Neuron (in vitro differentiated cells): Measurements from ENCODE around the gene UBE2D2.

Source experiments
- H2AFZ ChIP-seq: one replicate; pipeline ENCODE4 v1.6.1; 2013; ENCODE audit warnings: low read depth, mild to moderate bottlenecking, inconsistent platforms, low read length, moderate library complexity
- H3K27me3 ChIP-seq: one replicate; pipeline ENCODE4 v1.6.1; 2013; ENCODE audit warnings: low read length; ENCODE audit not compliant: insufficient read depth
- H3K36me3 ChIP-seq: one replicate; pipeline ENCODE4 v1.6.1; 2013; ENCODE audit warnings: low read length; ENCODE audit not compliant: insufficient read depth
- H3K4me1 ChIP-seq: one replicate; pipeline ENCODE4 v1.6.1; 2013; ENCODE audit warnings: low read length; ENCODE audit not compliant: insufficient read depth
- H3K4me3 ChIP-seq: 2 replicates; pipeline ENCODE4 v1.5.1; 2013; ENCODE audit warnings: mild to moderate bottlenecking, low read length, moderate library complexity
- H3K9me3 ChIP-seq: one replicate; pipeline ENCODE4 v1.6.1; 2013; ENCODE audit warnings: low read length

UBE2D2 gene

DNA sequence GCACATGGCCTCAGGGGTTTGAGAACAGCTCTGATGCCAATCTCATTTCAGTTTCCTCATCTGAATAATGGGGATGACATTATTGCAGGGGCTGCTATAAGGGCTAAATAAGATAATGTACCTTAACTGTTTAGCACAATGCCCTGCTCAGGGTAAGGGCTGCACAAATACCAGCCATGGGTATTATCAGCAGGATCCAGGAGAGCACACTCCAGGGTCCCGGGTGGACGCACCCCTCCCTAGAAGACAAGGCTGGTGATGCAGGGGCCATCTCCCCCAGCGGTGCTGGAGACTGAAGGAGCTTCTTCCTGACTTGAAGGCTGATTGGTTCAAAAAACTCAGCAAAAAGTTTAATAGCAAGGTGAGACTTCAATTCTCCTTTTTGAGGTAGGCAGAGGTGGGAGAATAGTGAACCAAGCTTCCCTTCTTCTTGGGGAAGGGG, 84.3 kb downstream of the UBE2D2 start:
- no peaks in the 10 kb centered on the region for H3K9me3 ChIP-seq
- no peak overlapping the region for H3K4me3 ChIP-seq
- no peak overlapping the region for H2AFZ ChIP-seq
- peaks cover 28% of the 10 kb centered on the region for H3K4me1 ChIP-seq
- H3K27me3 ChIP-seq, result no peaks in the 10 kb centered on the region
- H3K36me3 ChIP-seq, result no peaks in the 10 kb centered on the region

DNA sequence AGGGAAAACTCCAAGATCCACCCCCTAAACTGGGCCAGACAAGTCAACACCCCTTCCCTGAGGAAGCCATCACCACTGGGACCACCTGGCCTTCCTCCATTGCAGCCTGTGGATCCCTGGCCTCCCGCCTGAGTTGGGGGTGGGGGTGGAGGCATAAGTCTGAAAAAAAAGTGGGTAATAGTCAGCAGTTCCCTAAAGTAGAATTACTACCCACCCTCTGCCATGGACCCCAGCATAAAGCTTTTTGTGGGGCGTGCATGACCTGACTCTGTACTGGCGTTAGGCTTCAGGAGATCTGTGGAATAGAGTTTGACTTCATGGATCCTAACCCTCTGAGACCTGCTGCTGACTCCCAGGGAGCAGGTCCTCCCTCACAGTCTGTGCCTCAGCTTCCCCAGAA, 85.0 kb downstream of the UBE2D2 start:
- no peaks in the 10 kb centered on the region for H3K9me3 ChIP-seq
- H3K4me3 ChIP-seq, result no peak overlapping the region
- H3K36me3 ChIP-seq, result no peaks in the 10 kb centered on the region
- peaks cover 35% of the 10 kb centered on the region for H3K4me1 ChIP-seq
- no peak overlapping the region for H2AFZ ChIP-seq
- no peaks in the 10 kb centered on the region for H3K27me3 ChIP-seq

DNA sequence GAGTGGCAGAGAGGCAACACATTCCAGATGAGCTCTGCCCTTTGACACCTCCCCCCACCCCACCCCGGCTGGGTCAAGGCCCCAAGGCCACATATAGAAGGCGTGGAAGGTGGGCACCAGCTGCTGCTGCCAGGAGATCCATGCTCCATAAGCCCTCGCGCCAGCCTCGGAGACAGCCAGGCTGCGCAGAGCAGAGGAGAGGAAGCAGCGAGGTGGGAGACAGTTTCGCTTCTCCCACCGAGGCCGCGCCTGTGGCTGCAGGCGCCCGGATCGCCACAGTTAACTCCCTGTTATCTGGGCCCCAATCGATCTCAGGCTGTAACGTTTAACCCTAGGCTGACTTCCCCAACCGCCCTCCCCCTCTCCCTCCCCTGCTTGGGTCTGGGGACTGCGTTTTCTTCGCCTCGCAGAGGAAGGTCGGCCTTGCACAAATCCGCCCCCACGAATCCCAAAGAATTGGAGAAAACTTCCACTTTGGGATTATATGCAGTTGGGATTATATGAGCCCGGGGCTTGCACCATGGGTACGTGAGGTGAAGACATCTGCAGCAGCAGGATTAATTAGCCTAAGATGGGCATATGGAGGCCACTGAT, 85.9 kb downstream of the UBE2D2 start:
- Histone ChIP-seq H2AFZ (no peak overlapping the region), H3K27me3 (no peaks in the 10 kb centered on the region), H3K4me1 (peaks cover 43% of the 10 kb centered on the region), H3K4me3 (no peak overlapping the region), H3K9me3 (no peaks in the 10 kb centered on the region), H3K36me3 (no peaks in the 10 kb centered on the region)

DNA sequence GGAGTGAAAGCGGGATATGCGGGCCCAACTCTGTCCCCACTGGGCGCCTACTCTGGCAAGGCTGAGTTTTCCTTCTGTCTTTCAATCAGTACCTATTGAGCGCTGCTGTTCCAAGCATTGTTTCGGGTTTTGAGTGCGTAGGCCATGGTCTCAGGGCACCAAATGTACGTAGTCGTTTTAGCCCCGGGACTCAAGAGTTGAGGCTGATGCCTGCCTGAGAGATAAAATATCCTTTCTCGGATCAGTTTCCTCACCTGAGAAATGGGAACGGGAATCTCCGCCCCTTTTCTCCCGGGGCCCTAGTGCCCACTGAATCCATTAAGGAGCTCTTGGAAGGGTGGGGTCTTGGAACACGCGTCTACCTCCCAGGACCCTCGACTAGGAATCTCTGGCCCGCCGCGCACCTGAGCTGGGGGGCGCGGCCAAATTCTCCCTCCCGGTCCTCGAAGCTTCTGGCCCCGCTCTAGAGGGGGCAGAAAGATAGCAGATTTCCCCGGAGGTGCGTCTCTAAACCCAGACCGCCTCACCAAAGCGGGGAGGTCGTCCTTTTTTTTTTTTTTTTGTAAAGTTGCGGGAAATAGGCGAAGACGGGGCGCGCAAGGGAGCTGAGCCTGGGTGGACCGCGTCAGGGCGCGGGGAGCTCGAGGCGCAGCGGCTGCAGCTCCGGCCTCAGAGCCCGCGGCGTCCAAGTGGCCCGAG, 86.5 kb downstream of the UBE2D2 start:
- no peaks in the 10 kb centered on the region for H3K27me3 ChIP-seq
- H2AFZ ChIP-seq, result peak overlapping the region; percentile 80
- no peaks in the 10 kb centered on the region for H3K9me3 ChIP-seq
- H3K4me3 ChIP-seq, result peak overlapping the region; percentile 95
- H3K4me1 ChIP-seq, result peaks cover 49% of the 10 kb centered on the region
- no peaks in the 10 kb centered on the region for H3K36me3 ChIP-seq

DNA sequence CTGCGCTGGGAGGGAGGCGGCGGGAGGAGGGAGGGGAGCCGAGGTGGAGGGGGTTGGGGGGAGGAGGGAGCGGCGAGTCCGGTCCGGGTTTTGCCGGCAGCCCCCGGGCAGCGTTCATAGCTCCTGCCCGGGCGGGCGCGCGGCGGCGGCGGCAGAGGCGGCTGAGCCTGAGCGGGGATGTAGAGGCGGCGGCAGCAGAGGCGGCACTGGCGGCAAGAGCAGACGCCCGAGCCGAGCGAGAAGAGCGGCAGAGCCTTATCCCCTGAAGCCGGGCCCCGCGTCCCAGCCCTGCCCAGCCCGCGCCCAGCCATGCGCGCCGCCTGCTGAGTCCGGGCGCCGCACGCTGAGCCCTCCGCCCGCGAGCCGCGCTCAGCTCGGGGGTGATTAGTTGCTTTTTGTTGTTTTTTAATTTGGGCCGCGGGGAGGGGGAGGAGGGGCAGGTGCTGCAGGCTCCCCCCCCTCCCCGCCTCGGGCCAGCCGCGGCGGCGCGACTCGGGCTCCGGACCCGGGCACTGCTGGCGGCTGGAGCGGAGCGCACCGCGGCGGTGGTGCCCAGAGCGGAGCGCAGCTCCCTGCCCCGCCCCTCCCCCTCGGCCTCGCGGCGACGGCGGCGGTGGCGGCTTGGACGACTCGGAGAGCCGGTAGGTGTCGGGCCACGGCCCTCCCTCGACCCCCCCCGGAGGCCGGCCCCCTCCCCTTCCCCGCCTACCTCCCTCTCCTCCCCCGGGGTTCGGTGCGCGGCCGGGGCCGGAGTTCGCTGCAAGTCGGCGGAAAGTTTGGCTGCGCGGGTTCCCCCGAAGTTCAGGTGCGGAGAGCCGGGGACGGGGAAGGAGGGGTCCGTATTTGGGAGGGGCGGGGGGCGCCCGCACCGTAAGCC, 87.3 kb downstream of the UBE2D2 start, which contains the start of gene CXXC5:
TSS of gene CXXC5 (plus strand) at position 145 of the 877 bp plus-strand sequence. CDS start 32,175 bp downstream, outside the sequence.
- H3K4me3 ChIP-seq, result peak within 1 kb of the TSS; percentile 95
- H3K27me3 ChIP-seq, result no peaks in the 10 kb centered on the region
- no peaks in the 10 kb centered on the region for H3K36me3 ChIP-seq
- H2AFZ ChIP-seq, result peak within 1 kb of the TSS; percentile 80
- H3K9me3 ChIP-seq, result no peaks in the 10 kb centered on the region
- H3K4me1 ChIP-seq, result peaks cover 50% of the 10 kb centered on the region

DNA sequence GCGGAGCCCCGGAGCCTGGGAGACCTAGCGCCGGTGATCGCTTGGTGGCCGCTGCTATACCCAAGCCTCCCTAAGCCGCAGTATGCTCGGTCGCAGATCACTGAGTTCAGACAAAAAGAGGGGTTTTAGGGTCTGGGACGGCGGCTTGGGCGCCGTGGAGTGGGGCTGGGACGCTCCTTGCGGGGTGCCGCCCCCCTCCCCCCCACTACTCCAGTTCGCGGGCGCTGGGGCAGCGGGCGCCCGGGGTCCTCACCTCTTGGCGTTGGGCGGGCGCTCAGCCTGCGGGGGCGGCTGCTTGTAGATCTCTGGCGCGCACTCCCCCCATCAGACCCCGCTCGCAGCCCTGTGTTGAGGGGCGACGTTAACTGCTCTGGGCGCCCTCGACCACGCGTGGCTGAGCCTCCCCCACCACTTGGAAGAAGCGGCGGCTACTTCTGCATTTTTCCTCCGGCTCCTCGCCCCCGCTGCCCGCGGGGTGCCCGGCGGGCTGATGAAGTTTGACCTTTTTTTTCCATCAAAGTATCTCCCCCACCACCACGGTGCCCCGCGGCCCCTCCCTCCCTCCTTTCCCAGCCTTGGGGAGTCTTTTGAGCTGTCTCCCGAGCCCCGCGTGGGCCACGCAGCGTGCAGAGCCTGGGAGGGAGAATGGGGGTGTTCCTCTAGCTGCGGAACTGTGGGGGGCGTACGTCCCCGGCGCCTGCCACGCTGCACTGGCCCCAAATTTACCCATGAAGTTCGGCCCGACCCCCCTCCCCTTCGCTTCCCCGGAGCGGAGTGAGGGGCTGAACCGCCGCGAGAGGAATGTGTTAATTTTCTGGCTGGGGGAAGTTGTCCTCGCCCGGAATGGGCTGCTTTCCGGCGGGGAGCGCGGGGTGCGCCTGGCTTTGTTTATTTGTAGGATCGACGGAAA, 88.2 kb downstream of the UBE2D2 start:
- H3K36me3 ChIP-seq, result no peaks in the 10 kb centered on the region
- peaks cover 54% of the 10 kb centered on the region for H3K4me1 ChIP-seq
- H3K4me3 ChIP-seq, result peak overlapping the region; percentile 95
- no peaks in the 10 kb centered on the region for H3K9me3 ChIP-seq
- no peak overlapping the region for H2AFZ ChIP-seq
- no peaks in the 10 kb centered on the region for H3K27me3 ChIP-seq

DNA sequence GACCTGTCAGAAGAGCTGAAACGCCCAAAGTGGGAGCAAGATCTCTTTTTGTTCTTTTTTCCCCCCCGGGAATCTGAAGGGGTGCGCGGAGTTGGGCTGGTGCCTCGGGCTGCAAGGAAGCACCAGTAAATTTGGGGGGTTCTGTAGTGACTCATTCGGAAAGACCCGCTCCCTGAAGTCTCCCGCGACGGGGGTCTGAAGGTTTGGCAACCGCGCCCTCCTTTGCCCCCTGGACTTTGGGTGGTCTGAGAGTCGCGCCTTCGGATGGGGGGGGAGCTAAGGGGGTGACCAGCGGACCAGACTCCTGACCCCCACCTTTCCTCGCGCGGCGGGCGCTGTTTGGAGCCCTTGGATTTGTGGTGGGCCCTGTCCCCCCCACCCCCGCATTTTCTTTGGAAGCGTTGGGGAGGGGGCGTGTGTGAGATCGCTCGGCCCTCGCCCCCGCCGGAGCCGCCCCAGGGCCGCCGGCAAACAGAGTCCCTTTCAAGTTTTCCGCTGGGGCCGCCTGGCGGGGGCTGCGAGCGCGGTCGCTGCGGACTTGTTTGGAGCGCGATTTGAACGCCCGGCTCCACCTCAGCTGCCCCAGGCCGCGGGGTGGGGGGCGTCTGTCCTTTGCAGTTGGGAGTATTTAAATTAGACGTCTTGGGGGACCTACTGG, 89.0 kb downstream of the UBE2D2 start:
- H3K4me3 ChIP-seq, result peak overlapping the region; percentile 95
- peaks cover 62% of the 10 kb centered on the region for H3K4me1 ChIP-seq
- no peak overlapping the region for H2AFZ ChIP-seq
- no peaks in the 10 kb centered on the region for H3K27me3 ChIP-seq
- H3K9me3 ChIP-seq, result no peaks in the 10 kb centered on the region
- H3K36me3 ChIP-seq, result no peaks in the 10 kb centered on the region

DNA sequence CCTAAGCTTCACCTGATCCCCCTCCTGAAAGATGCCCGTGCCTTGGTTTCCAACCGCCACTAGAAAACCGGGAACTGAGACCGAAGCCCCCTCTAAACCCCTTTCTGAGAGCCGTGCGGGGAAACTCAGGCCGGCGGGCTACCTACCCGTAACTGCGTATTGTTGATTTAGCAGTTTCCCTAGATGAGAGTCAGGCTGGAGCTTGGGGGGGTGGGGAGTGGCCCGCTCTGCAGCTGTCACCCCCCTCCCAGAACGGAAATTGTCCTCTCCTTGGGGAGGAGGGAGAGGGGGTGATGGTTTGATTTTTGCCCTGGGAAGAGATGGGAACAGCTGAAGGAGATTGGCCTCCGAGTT, 89.5 kb downstream of the UBE2D2 start:
- H3K9me3 ChIP-seq, result no peaks in the 10 kb centered on the region
- H3K4me3 ChIP-seq, result peak overlapping the region; percentile 95
- no peak overlapping the region for H2AFZ ChIP-seq
- H3K27me3 ChIP-seq, result no peaks in the 10 kb centered on the region
- peaks cover 68% of the 10 kb centered on the region for H3K4me1 ChIP-seq
- H3K36me3 ChIP-seq, result no peaks in the 10 kb centered on the region

DNA sequence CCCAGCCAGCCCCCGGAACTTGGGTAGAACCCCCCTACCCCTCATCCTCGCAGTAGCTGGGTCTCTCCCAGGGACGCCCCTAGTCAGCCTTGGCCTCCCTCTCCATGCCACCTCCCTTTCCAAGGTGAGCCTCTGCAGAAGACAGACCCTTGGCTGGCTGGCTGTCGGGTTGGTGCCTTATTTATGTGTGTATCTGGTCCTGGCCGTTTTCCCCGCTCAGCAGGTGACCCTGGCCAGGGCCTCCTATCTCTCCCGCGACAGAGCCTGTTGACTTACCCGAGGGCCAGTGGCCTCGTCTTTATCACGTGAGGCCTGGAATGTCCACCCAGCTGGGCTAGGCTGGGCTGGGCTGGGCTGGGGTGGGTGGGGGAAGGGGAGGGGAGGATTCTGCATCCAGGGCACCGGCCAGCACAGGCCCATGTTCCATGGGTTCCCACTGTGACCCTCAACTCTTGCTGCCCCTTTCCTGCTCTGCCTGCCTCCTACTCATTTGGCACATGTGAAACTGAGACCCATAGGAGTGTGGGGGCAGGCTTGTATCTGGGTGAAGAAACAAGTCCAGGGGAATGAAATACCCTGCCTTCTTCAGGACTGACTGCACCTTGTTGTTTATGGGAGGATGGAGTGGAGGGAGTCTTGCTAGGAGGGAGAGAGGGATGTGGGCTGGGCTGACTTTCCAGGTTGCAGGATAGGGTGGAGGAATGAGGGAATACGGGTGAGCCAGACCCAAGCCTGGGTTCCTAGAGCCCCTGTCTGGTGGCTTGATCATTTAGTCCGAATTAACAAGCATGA, 90.1 kb downstream of the UBE2D2 start:
- Histone ChIP-seq H3K36me3 (no peaks in the 10 kb centered on the region), H3K9me3 (no peaks in the 10 kb centered on the region), H2AFZ (no peak overlapping the region), H3K4me1 (peaks cover 73% of the 10 kb centered on the region), H3K4me3 (peak overlapping the region; percentile 95), H3K27me3 (no peaks in the 10 kb centered on the region)

DNA sequence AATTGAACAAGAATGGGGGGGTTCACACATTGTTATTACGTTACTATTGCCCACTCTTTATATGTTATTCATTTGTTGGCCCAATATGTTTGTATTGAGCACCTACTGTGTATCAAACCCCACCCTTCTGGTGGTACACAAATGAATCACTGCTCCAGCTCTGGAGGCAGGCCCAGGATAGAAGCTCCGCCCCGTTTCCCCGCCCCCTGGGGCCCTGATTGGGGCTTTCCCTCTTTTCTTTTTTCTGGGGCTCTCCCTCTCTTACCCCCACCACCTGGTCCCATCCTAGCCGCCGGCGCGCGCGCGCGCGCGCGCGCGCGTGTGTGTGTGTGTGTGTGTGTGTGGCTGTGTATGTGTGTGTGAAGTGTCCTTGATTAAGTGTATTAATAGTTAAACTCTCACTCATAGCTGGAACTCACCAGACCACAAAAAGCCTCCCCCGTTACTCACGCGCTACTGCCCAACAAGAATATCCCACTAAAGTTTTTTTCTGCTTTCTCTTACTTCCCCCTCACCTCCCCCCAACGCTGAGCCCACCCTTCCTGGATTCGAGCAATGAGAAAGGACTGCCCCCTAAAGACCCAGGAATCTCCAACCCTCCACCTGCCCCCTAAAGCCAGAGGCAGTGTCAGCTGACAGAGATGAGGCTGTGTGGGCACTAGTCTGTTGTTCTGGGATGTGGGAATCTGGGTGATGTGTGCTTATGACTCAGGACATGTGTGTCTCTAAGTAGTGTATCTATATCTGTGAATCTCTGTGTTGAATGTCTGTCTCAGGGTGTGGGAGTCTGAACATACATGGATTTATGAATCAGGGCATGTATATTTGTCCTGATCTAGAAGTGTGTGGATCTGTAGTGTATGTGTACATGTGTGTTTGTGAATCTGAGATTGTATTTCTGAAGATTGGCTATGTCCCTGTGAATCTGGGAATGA, 91.0 kb downstream of the UBE2D2 start:
- peaks cover 67% of the 10 kb centered on the region for H3K4me1 ChIP-seq
- H3K4me3 ChIP-seq, result peak overlapping the region; percentile 95
- no peaks in the 10 kb centered on the region for H3K9me3 ChIP-seq
- no peaks in the 10 kb centered on the region for H3K27me3 ChIP-seq
- no peak overlapping the region for H2AFZ ChIP-seq
- H3K36me3 ChIP-seq, result no peaks in the 10 kb centered on the region

DNA sequence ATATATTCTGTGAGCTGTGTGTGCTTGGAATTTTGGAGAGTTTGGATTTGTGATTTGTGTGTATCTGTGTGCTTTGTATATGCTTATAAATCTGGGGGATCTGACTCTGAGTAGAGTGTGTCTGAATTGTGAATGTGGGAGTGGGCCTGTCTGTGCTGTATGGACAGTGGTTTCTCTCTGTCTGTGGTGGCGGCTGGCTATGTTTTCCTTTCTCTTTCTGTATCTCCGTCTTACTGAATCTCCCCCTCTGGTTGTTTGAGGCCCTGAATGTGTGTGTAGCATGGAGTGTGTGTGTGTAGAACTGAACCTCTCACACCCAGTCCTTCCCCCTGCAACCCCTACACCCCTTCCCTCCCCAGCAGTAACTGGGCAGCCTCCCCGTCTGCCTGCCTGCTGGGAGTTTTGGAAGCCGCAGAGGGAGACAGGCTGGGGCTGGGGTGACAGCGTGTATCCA, 91.7 kb downstream of the UBE2D2 start:
- H2AFZ ChIP-seq, result no peak overlapping the region
- no peaks in the 10 kb centered on the region for H3K27me3 ChIP-seq
- H3K4me1 ChIP-seq, result peaks cover 60% of the 10 kb centered on the region
- no peaks in the 10 kb centered on the region for H3K9me3 ChIP-seq
- peak overlapping the region; percentile 10 for H3K4me3 ChIP-seq
- H3K36me3 ChIP-seq, result no peaks in the 10 kb centered on the region
